WTC11 (cell line): Measurements from ENCODE around the gene SLC25A2. TPM values are rescaled to one million over a fixed set of nuclear protein-coding genes. Genes with fewer than 3 reads are reported as not detected.

ENCODE experiments used
- ATAC-seq: fragments of 200-7000 bp; cut with Tn5 transposase; 2 replicates; pipeline ENCODE4 v1.10.0; 2021; ENCODE audit warnings: mild to moderate bottlenecking, moderate library complexity
- CTCF ChIA-PET: fragments of 300-600 bp; sonication (Branson Sonifier 250); formaldehyde crosslinking; loops from one replicate; lab custom pipeline; 2021; ENCODE audit warnings: antibody characterized with exemption; lab: Charles Lee
- POLR2A ChIA-PET: fragments of 350-600 bp; sonication (Branson Sonifier 250); formaldehyde crosslinking; loops from one replicate; lab custom pipeline; 2021; ENCODE audit warnings: antibody characterized with exemption; lab: Charles Lee
- DNase-seq: peaks from one replicate; pipeline ENCODE4 v3.0.0; 2021; ENCODE audit warnings: low spot score
- H3K27ac Mint-ChIP-seq: 2 replicates; pipeline ENCODE4 v1.8.0; 2021; ENCODE audit warnings: mixed read lengths
- H3K27me3 Mint-ChIP-seq: 2 replicates; pipeline ENCODE4 v1.8.0; 2021; ENCODE audit warnings: low read depth, mild to moderate bottlenecking, moderate library complexity, mixed read lengths
- H3K36me3 Mint-ChIP-seq: 2 replicates; pipeline ENCODE4 v1.8.0; 2021; ENCODE audit warnings: mixed read lengths
- H3K4me1 Mint-ChIP-seq: 2 replicates; pipeline ENCODE4 v1.8.0; 2022; ENCODE audit warnings: mixed read lengths
- H3K4me3 Mint-ChIP-seq: 2 replicates; pipeline ENCODE4 v1.8.0; 2021; ENCODE audit warnings: mild to moderate bottlenecking, moderate library complexity, mixed read lengths
- H3K9me3 Mint-ChIP-seq: 2 replicates; pipeline ENCODE4 v1.8.0; 2021; ENCODE audit warnings: mixed read lengths
- CBFB ChIP-seq: sonication (generic); formaldehyde crosslinking; IDR thresholded peaks from 2 replicates; pipeline ENCODE4 v1.8.1; 2022; ENCODE audit warnings: mild to moderate bottlenecking, low read depth, missing genetic modification reagents
- IRF2 ChIP-seq: sonication (generic); formaldehyde crosslinking; IDR thresholded peaks from 2 replicates; pipeline ENCODE4 v1.8.0; 2022; ENCODE audit warnings: low read depth, missing genetic modification reagents, borderline replicate concordance
- JAZF1 ChIP-seq: fragments of 250-450 bp; sonication (Bioruptor Pico); IDR thresholded peaks from 2 replicates; pipeline ENCODE4 v1.9.0; 2021; ENCODE audit warnings: moderate library complexity, mild to moderate bottlenecking, inconsistent platforms
- KAT7 ChIP-seq: sonication (generic); formaldehyde crosslinking; IDR thresholded peaks from 2 replicates; pipeline ENCODE4 v1.8.1; 2023; ENCODE audit warnings: missing genetic modification reagents, mild to moderate bottlenecking, borderline replicate concordance
- NR1H2 ChIP-seq: sonication (generic); formaldehyde crosslinking; IDR thresholded peaks from 2 replicates; pipeline ENCODE4 v1.9.0; 2021; ENCODE audit warnings: mild to moderate bottlenecking, moderate library complexity, missing genetic modification reagents
- SP1 ChIP-seq: sonication (generic); formaldehyde crosslinking; conservative IDR thresholded peaks from 2 replicates; pipeline ENCODE4 v1.8.1; 2022; ENCODE audit warnings: missing genetic modification reagents
- TEAD1 ChIP-seq: sonication (generic); formaldehyde crosslinking; IDR thresholded peaks from 2 replicates; pipeline ENCODE4 v1.8.0; 2022; ENCODE audit warnings: mild to moderate bottlenecking, missing genetic modification reagents
- TEAD4 ChIP-seq: sonication (generic); formaldehyde crosslinking; IDR thresholded peaks from 2 replicates; pipeline ENCODE4 v1.8.0; 2022; ENCODE audit warnings: mild to moderate bottlenecking, missing genetic modification reagents
- ZNF219 ChIP-seq: sonication (generic); formaldehyde crosslinking; IDR thresholded peaks from 2 replicates; pipeline ENCODE4 v1.8.0; 2023; ENCODE audit warnings: missing genetic modification reagents, mild to moderate bottlenecking, borderline replicate concordance
- ZNF317 ChIP-seq: sonication (generic); formaldehyde crosslinking; IDR thresholded peaks from 2 replicates; pipeline ENCODE4 v1.8.1; 2023; ENCODE audit warnings: low read depth, mild to moderate bottlenecking, moderate library complexity, missing genetic modification reagents, borderline replicate concordance
- ZNF671 ChIP-seq: fragments of 250-450 bp; sonication (Bioruptor Pico); IDR thresholded peaks from 2 replicates; pipeline ENCODE4 v1.8.0; 2021; ENCODE audit warnings: mild to moderate bottlenecking
- total RNA-seq: library from RNA; stranded (reverse); gene quantifications from 3 replicates; pipeline ENCODE4 v1.2.3, GENCODE V29; 2021
- TF ChIP-seq, protein P1 (sequence below): sonication (generic); formaldehyde crosslinking; IDR thresholded peaks from 2 replicates; pipeline ENCODE4 v1.8.1; 2022; ENCODE audit warnings: mild to moderate bottlenecking, missing genetic modification reagents, moderate library complexity, borderline replicate concordance
- TF ChIP-seq, protein P2 (sequence below): sonication (generic); formaldehyde crosslinking; conservative IDR thresholded peaks from 2 replicates; pipeline ENCODE4 v1.8.1; 2023; ENCODE audit warnings: mild to moderate bottlenecking, low read depth, missing genetic modification reagents, moderate library complexity
- TF ChIP-seq, protein P3 (sequence below): fragments of 250-450 bp; sonication (Bioruptor Pico); IDR thresholded peaks from 2 replicates; pipeline ENCODE4 v1.9.0; 2021; ENCODE audit warnings: moderate library complexity, mild to moderate bottlenecking, inconsistent platforms, borderline replicate concordance
- TF ChIP-seq, protein P4 (sequence below): sonication (generic); formaldehyde crosslinking; IDR thresholded peaks from 2 replicates; pipeline ENCODE4 v1.8.1; 2023; ENCODE audit warnings: mild to moderate bottlenecking, moderate library complexity, missing genetic modification reagents
- TF ChIP-seq, protein P5 (sequence below): fragments of 250-450 bp; sonication (Bioruptor Pico); IDR thresholded peaks from 2 replicates; pipeline ENCODE4 v2.1.2; 2022; ENCODE audit warnings: mild to moderate bottlenecking, moderate library complexity
- TF ChIP-seq, protein P6 (sequence below): sonication (generic); formaldehyde crosslinking; conservative IDR thresholded peaks from 2 replicates; pipeline ENCODE4 v1.8.1; 2022; ENCODE audit warnings: mild to moderate bottlenecking, missing genetic modification reagents
- TF ChIP-seq, protein P7 (sequence below): sonication (generic); formaldehyde crosslinking; IDR thresholded peaks from 2 replicates; pipeline ENCODE4 v1.8.1; 2023; ENCODE audit warnings: mild to moderate bottlenecking, missing genetic modification reagents
- TF ChIP-seq, protein P8 (sequence below): sonication (generic); formaldehyde crosslinking; IDR thresholded peaks from 2 replicates; pipeline ENCODE4 v1.8.1; 2023; ENCODE audit warnings: mild to moderate bottlenecking, missing genetic modification reagents
- TF ChIP-seq, protein P9 (sequence below): fragments of 250-450 bp; sonication (Bioruptor Pico); IDR thresholded peaks from 2 replicates; pipeline ENCODE4 v1.9.0; 2021; ENCODE audit warnings: mild to moderate bottlenecking

Gene SLC25A2
- total RNA-seq, 1 experiment from 2014 or later = 0.24 TPM

DNA sequence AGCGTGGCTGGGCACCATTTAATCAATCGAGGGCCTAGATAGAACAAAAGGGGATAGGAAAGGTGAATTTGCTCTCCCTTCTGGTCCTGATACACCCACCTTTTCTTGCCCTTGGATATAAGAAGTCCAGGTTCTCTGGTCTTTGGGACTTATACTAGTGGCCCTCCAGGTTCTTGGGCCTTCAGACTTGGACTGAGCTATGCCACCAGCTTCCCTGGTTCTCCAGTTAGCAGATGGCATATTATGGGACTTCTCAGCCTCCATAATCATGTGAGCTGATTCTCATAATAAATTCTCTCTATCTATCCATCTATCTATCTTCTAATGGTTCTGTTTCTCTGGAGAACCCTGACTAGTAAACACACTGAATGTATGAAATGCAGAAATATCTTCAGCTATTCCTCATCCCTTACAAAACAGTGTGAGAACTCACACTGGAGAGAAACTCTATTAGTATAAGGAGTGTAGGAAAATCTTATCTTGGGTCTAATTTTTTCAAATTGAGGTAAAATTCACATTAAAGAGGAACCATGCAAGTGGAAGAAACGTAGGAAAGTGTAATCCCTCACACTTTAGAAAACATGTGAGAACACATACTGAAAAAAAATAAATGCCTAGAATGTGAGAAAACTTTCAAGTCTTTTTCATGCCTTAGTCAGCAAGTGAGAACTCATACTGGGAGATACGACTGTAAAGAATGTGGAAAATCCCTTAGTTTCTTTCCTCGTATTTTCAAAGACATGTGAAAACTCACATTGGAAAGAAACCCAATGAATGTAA, 43.2 kb downstream of the SLC25A2 start (continued):
- TF ChIP-seq, protein P1, sequence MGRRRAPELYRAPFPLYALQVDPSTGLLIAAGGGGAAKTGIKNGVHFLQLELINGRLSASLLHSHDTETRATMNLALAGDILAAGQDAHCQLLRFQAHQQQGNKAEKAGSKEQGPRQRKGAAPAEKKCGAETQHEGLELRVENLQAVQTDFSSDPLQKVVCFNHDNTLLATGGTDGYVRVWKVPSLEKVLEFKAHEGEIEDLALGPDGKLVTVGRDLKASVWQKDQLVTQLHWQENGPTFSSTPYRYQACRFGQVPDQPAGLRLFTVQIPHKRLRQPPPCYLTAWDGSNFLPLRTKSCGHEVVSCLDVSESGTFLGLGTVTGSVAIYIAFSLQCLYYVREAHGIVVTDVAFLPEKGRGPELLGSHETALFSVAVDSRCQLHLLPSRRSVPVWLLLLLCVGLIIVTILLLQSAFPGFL (CRISPR knock-in tag) = no peak
- no peak for TF ChIP-seq JAZF1 (CRISPR knock-in tag)

DNA sequence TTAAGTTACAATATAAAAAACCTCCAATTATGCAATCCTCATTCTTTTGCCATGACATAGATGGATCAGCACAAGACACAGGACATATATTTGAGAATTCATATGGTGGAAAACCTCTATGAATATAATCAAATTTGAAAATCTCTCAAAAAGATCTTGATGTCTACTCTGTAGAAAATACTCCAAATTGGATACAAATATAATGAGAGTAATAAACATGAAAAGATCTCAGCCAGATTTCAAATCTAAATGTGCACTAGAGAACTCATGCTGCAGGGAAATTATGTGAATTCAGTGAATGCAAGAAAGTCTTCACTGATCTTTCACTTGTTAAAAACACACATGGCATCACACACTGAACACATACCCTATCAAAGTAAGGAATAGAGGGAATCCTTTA, 44.9 kb downstream of the SLC25A2 start:
- H3K27ac Mint-ChIP-seq = no peak overlapping the region
- no peak overlapping the region for H3K4me3 Mint-ChIP-seq
- DNase-seq (no peak), ATAC-seq (no peak)
- CTCF ChIA-PET = no interaction called here
- peaks cover 92% of the 10 kb centered on the region for H3K9me3 Mint-ChIP-seq
- no peaks in the 10 kb centered on the region for H3K4me1 Mint-ChIP-seq
- POLR2A ChIA-PET = no interaction called here
- peaks cover 82% of the 10 kb centered on the region for H3K36me3 Mint-ChIP-seq
- H3K27me3 Mint-ChIP-seq = peaks cover 11% of the 10 kb centered on the region
- no peak for TF ChIP-seq ZNF317 (CRISPR knock-in tag)
- TF ChIP-seq KAT7 (CRISPR knock-in tag) = no peak
- TF ChIP-seq, protein P2, sequence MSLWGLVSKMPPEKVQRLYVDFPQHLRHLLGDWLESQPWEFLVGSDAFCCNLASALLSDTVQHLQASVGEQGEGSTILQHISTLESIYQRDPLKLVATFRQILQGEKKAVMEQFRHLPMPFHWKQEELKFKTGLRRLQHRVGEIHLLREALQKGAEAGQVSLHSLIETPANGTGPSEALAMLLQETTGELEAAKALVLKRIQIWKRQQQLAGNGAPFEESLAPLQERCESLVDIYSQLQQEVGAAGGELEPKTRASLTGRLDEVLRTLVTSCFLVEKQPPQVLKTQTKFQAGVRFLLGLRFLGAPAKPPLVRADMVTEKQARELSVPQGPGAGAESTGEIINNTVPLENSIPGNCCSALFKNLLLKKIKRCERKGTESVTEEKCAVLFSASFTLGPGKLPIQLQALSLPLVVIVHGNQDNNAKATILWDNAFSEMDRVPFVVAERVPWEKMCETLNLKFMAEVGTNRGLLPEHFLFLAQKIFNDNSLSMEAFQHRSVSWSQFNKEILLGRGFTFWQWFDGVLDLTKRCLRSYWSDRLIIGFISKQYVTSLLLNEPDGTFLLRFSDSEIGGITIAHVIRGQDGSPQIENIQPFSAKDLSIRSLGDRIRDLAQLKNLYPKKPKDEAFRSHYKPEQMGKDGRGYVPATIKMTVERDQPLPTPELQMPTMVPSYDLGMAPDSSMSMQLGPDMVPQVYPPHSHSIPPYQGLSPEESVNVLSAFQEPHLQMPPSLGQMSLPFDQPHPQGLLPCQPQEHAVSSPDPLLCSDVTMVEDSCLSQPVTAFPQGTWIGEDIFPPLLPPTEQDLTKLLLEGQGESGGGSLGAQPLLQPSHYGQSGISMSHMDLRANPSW = no peak
- no peak for TF ChIP-seq ZNF671 (CRISPR knock-in tag)
- no peak for TF ChIP-seq NR1H2 (CRISPR knock-in tag)
- TF ChIP-seq, protein P3, sequence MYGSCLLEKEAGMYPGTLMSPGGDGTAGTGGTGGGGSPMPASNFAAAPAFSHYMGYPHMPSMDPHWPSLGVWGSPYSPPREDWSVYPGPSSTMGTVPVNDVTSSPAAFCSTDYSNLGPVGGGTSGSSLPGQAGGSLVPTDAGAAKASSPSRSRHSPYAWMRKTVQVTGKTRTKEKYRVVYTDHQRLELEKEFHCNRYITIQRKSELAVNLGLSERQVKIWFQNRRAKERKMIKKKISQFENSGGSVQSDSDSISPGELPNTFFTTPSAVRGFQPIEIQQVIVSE (CRISPR knock-in tag) = no peak
- TF ChIP-seq, protein P4, sequence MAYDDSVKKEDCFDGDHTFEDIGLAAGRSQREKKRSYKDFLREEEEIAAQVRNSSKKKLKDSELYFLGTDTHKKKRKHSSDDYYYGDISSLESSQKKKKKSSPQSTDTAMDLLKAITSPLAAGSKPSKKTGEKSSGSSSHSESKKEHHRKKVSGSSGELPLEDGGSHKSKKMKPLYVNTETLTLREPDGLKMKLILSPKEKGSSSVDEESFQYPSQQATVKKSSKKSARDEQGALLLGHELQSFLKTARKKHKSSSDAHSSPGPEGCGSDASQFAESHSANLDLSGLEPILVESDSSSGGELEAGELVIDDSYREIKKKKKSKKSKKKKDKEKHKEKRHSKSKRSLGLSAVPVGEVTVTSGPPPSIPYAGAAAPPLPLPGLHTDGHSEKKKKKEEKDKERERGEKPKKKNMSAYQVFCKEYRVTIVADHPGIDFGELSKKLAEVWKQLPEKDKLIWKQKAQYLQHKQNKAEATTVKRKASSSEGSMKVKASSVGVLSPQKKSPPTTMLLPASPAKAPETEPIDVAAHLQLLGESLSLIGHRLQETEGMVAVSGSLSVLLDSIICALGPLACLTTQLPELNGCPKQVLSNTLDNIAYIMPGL = no peak
- TF ChIP-seq SP1 (CRISPR knock-in tag) = no peak
- TF ChIP-seq, protein P5, sequence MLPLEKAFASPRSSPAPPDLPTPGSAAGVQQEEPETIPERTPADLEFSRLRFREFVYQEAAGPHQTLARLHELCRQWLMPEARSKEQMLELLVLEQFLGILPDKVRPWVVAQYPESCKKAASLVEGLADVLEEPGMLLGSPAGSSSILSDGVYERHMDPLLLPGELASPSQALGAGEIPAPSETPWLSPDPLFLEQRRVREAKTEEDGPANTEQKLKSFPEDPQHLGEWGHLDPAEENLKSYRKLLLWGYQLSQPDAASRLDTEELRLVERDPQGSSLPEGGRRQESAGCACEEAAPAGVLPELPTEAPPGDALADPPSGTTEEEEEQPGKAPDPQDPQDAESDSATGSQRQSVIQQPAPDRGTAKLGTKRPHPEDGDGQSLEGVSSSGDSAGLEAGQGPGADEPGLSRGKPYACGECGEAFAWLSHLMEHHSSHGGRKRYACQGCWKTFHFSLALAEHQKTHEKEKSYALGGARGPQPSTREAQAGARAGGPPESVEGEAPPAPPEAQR (CRISPR knock-in tag) = no peak
- no peak for TF ChIP-seq ZNF219 (CRISPR knock-in tag)
- TF ChIP-seq, protein P6, sequence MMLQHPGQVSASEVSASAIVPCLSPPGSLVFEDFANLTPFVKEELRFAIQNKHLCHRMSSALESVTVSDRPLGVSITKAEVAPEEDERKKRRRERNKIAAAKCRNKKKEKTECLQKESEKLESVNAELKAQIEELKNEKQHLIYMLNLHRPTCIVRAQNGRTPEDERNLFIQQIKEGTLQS = no peak
- TF ChIP-seq, protein P7, sequence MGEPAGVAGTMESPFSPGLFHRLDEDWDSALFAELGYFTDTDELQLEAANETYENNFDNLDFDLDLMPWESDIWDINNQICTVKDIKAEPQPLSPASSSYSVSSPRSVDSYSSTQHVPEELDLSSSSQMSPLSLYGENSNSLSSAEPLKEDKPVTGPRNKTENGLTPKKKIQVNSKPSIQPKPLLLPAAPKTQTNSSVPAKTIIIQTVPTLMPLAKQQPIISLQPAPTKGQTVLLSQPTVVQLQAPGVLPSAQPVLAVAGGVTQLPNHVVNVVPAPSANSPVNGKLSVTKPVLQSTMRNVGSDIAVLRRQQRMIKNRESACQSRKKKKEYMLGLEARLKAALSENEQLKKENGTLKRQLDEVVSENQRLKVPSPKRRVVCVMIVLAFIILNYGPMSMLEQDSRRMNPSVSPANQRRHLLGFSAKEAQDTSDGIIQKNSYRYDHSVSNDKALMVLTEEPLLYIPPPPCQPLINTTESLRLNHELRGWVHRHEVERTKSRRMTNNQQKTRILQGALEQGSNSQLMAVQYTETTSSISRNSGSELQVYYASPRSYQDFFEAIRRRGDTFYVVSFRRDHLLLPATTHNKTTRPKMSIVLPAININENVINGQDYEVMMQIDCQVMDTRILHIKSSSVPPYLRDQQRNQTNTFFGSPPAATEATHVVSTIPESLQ = no peak
- TF ChIP-seq IRF2 = no peak
- no peak for TF ChIP-seq CBFB
- TF ChIP-seq, protein P8, sequence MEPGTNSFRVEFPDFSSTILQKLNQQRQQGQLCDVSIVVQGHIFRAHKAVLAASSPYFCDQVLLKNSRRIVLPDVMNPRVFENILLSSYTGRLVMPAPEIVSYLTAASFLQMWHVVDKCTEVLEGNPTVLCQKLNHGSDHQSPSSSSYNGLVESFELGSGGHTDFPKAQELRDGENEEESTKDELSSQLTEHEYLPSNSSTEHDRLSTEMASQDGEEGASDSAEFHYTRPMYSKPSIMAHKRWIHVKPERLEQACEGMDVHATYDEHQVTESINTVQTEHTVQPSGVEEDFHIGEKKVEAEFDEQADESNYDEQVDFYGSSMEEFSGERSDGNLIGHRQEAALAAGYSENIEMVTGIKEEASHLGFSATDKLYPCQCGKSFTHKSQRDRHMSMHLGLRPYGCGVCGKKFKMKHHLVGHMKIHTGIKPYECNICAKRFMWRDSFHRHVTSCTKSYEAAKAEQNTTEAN (CRISPR knock-in tag) = no peak
- no peak for TF ChIP-seq TEAD1
- TF ChIP-seq TEAD4 (CRISPR knock-in tag) = no peak
- TF ChIP-seq, protein P9, sequence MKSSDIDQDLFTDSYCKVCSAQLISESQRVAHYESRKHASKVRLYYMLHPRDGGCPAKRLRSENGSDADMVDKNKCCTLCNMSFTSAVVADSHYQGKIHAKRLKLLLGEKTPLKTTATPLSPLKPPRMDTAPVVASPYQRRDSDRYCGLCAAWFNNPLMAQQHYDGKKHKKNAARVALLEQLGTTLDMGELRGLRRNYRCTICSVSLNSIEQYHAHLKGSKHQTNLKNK (CRISPR knock-in tag) = no peak
